Measurements from ENCODE around the gene POU5F1.

DNA sequence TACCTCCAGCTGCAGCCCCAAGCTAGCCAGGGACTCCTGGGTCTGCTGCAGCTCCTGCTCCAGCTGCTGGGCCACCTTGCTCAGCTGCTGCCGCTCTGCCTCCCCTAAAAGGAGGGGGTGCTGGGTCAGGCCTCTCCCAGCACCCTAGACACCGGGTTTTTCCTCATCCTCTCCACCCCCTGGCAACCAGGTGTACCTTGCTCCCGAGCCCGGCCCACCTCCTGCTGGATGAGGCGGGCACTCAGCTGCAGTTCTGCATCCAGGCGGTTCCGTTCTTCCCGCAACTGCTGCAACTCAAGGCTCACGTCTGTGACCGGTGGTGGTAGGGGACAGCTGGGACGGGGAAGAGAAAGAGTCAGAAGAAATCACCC, 25.5 kb downstream of the POU5F1 start:
- TF ChIP-seq, protein P1, sequence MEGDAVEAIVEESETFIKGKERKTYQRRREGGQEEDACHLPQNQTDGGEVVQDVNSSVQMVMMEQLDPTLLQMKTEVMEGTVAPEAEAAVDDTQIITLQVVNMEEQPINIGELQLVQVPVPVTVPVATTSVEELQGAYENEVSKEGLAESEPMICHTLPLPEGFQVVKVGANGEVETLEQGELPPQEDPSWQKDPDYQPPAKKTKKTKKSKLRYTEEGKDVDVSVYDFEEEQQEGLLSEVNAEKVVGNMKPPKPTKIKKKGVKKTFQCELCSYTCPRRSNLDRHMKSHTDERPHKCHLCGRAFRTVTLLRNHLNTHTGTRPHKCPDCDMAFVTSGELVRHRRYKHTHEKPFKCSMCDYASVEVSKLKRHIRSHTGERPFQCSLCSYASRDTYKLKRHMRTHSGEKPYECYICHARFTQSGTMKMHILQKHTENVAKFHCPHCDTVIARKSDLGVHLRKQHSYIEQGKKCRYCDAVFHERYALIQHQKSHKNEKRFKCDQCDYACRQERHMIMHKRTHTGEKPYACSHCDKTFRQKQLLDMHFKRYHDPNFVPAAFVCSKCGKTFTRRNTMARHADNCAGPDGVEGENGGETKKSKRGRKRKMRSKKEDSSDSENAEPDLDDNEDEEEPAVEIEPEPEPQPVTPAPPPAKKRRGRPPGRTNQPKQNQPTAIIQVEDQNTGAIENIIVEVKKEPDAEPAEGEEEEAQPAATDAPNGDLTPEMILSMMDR (IDR thresholded peaks at IDR 0.05): no peak
- TF ChIP-seq, protein P2, sequence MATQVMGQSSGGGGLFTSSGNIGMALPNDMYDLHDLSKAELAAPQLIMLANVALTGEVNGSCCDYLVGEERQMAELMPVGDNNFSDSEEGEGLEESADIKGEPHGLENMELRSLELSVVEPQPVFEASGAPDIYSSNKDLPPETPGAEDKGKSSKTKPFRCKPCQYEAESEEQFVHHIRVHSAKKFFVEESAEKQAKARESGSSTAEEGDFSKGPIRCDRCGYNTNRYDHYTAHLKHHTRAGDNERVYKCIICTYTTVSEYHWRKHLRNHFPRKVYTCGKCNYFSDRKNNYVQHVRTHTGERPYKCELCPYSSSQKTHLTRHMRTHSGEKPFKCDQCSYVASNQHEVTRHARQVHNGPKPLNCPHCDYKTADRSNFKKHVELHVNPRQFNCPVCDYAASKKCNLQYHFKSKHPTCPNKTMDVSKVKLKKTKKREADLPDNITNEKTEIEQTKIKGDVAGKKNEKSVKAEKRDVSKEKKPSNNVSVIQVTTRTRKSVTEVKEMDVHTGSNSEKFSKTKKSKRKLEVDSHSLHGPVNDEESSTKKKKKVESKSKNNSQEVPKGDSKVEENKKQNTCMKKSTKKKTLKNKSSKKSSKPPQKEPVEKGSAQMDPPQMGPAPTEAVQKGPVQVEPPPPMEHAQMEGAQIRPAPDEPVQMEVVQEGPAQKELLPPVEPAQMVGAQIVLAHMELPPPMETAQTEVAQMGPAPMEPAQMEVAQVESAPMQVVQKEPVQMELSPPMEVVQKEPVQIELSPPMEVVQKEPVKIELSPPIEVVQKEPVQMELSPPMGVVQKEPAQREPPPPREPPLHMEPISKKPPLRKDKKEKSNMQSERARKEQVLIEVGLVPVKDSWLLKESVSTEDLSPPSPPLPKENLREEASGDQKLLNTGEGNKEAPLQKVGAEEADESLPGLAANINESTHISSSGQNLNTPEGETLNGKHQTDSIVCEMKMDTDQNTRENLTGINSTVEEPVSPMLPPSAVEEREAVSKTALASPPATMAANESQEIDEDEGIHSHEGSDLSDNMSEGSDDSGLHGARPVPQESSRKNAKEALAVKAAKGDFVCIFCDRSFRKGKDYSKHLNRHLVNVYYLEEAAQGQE (IDR thresholded peaks at IDR 0.05; ENCODE audit: insufficient read depth in 1 of 2, low read depth in 2 of 2, low read length in 1 of 2): no peak

All from Panc1 (cell line).